GM21360 (cell line): ENCODE results near the gene SLC35F3.

ENCODE experiments used
- ATAC-seq: cut with Tn5 transposase; IDR thresholded peaks from one replicate; pipeline ENCODE4 v1.9.1; 2021; ENCODE audit warnings: mild to moderate bottlenecking, moderate library complexity; ENCODE audit not compliant: unreplicated experiment

SLC35F3 gene

DNA sequence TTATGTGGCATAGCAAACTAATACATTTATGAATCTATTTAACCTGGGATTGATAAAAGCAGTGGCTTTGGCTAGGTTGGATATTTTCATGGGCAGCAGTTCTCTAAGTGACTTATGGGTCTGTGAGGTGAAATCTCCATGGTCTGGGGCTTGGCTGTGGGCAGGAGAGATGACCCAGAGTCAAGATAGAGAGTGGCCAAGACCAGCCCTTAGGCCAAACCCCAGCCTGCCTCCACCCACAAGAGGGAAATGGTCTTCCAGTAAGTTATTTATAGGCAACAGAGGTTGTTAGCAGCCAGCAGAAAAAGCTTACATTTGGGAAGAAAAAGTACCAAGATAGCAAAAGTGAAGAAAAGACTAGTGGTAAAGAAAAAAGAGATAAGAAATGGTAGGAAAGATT, 61.4 kb downstream of the SLC35F3 start:
- ATAC-seq, result no peak

DNA sequence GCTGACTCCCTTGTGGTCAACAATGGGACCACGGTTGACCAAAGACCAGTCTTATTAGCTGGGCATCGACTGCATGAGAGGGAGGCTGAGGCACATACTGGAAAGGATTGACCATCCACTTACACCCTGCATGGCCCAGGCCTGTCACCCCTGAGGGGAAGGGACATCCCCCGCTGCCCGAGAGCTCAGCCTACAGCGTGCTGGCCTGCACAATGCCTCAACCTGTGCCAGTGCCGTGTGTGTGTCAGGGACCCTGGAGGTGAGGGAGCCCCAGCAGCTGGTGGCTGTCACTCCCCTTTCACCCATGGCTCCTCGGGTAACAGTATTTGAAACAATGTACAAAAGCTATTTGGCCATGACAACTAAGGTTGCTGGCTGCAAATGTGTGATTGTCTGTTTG, 67.3 kb downstream of the SLC35F3 start:
- no peak for ATAC-seq

DNA sequence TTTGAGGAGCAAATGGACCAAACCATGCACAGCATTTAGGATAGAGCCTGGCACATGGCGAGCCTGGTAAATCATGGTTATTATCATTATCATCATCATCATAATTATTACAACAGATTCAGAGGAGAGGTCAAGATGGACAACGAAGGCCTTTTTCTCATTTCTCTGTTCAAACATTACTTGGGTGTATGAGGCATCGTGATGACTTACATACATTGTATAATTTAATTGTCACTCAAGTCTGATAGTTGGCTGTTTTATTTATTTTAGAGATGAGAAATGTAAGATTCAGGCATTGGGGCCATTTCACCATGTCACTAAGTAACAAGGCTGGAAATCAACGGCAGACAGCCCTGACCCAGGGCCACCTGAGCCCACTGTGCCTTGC, 68.1 kb downstream of the SLC35F3 start:
- no peak for ATAC-seq

DNA sequence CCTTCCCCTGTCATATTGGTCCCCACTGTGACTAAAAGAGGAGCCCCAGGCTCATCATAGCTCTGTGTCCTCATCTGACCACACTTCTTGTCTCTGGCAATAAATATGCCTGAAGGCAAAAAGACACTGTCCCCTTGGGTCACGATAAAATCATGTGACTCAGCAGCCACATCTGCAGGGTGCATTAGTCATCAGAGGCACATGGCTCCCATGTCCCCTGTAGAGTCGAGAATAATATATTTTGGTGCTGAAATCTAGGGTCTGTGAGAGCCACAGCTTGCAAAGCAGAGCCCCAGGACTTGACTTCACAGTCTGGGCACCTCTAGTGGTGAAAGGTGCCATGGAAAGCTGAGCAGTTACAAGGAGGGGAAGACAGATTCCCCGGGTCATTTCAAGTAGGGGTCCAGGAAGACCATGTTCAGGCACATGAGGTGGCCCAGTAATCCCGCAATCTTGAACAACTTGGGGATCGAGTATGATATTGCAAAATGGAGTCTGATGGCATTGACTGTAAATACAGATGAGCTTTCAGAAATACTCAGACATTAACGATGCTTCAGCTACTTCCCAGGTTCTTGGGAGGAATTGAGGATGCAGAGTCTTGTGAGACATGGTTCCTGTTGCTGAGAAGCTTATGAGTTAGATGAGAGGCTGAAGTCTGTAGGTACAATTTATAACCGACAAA, 68.6 kb downstream of the SLC35F3 start:
- no peak for ATAC-seq

DNA sequence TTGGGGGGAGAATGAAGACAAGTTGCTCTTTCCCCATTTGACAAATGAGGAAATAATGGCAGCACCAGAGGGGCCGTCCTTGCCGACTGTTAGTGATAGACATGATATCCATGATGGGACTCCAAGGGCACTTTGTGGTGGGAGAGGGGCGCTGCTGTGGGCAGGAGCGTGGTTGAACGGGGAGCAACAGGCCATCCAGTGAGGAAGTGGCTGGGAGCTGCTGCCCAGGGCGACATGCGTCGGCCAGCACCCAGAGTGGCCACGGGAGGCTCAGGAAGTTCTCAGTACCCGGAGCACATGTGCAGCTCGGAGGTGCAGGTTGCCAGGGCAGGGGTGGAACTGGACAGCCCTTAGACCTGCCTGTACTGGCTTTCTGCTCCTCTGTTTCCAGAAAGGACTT, 71.0 kb downstream of the SLC35F3 start:
- no peak for ATAC-seq

DNA sequence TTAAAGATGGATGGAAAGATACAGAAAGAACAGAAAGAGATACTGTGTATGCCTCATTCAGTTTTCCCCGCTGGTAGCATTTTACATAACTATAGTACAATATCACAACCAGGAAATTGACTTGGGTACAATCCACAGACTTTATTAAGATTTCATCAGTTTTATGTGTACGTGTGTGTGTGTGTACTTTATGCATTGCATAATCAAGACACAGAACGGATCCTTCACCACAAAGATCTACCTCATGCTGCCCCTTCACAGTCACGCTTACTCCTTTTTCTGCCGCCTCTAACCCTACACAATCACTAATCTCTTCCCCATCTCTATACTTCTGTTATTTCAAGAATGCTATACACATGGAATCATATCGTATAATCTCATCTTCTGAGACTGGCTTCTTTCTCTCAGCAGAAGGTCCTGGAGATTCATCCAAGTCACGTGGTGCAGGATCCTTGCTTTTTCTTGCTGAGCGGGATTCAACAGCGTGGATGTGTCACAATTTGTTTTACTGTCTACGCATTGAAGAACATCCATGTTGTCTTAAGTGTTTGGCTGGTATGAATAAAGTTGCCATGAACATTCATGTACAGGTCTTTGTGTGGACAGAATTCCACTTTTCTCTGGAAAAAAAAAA, 76.7 kb downstream of the SLC35F3 start:
- ATAC-seq, result no peak

DNA sequence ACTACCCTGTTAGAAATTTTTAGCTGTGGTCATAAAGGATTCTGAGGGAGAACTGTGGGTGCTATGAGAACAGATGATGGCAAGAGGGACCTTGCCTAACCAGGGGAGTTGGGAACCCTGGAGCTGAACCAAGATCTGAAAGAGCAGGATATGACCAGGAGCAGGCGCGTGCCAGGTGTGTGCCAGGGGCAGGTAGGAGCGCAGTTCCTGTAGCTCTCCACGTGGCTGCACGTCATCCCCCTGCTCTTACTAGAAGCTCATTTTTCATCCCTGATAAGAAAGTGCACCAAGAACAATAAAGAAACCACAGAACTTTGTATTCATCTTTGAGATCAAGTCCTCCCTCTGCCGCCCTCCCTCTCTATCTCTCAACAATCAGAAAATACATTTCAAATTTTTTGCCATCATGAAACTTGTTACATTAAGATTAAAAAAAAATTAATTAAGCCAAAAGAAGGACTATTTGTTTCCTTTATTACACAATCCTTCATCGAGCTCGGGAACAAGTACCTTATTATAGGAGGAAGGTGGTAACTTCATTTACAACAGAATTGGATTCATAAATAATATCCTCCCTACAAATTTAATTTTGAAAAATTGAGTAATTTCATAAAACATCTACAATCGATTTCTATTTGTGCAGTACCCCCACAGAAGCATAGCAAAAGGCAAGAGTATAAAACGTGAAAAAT, 78.5 kb downstream of the SLC35F3 start:
- ATAC-seq, result no peak

DNA sequence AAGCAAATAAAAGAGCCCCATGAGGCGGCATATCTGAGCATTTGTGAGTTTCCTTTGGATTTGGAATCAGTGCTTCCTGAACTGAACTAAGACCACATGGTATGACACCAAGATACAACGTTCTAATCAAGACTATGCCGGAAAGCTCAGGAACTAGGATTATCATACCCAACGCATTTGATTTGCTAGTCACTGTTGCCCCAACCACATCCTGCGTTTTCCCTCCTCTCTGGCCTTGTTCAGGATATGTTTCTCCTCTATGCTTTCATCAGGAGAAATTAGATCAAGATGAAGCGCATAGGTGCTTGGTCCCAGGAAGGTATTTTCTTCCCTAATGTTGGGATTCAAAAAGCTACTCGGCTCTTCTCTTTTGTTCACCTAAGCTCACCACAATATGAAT, 79.3 kb downstream of the SLC35F3 start:
- no peak for ATAC-seq

DNA sequence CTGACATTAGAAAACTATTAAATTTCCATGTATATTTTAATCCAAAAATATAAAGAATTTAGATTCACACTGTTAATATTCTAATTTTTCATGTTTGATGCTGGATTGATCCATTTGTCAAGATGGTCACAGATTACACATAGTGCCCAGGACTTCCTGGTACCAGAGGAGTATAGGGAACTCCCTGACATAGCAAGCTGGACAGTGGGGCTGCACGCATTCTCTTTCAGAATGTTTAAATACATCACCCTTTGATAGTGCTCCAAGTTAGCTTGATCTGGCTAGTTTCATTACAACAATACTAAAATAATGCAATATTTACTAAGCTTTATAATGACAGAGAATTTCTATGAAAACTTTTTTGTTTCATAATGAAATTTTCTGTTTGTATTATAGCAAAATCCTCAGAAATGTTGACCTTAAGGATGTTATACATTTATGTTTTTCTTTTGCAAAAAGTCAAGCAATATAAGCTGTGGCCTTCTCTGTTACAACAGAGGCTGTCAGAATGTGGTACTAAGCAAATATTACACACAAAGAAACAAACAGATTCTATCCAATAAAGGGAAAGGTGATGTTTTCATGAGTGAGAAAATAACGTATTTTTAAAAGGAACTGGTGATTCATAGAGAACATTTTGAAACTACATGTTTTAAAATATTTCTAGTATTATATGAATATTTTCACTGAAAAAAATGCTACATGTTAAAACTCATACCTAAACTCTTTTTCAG, 84.7 kb downstream of the SLC35F3 start:
- ATAC-seq, result no peak

DNA sequence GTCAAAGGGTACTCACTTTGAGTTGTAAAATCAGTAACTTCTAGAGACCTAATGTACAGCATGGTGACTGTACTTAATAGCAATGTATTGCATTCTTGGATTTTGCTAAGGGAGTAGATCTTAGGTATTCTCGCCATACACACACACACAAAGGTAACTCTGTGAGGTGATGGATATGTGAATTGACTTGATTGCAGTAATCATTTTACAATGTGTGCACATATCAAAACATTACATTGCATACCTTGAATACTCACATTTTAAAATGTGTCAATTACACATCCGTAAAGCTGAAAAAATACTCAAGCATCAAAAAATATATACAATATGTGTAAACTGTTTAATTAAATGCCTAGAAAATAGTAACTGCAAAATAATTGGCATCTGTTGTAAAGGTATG, 86.0 kb downstream of the SLC35F3 start:
- no peak for ATAC-seq

DNA sequence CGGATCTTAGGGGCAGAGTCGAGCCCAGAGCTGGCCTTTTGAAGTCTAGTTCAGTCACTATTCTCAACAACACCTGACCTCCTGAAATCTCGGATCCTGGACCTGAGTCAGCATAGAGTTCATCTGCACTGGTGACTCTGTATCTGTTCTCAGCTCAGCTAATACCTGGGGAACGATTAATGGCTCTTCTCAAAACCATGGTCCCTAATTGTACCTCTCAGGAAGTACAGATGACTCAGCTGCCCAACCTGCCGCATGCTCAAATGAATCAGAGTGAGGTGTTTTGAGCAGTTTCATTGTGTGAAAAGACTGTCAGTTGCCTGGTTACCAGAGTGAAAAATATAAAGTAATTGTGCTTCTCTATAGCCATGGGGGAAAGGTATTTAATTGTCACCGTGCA, 89.2 kb downstream of the SLC35F3 start:
- ATAC-seq, result no peak

DNA sequence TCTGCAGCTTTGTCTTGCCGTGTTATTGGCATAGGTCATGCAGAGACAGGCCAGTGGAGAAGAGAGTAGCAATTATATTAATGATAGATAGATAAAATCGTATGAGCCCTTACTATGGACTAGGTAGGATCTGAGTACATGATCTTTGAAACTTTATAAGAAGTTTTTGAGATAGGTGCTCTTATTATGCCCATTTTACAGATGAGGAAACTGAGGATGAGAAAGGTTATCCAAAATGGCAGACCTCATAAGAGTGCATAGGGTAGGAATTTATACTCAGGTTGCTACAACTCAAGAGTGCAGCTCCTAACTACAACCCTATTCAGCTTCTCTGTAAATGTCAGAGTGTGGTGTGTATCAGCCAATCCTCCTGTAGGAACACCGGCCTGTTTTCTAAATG, 89.6 kb downstream of the SLC35F3 start:
- ATAC-seq, result no peak

DNA sequence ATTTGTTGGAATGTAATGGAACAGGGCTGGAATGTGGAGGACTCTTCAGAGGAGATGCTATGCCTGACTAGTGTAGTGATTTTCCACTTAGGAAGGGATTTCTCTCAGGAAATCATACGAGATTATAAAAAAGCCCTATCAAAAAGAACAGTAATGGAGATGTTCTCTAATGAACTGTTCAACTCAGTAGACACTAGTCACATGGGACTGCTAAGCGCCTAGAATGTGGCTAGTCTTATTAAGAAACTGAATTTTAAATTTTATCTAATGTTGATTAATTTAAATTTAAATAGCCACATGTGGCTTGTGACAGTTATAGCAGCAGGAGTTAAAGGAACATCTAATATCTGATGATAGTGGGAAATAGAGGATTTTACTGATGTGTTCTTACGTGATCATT, 94.0 kb downstream of the SLC35F3 start:
- ATAC-seq, result no peak

DNA sequence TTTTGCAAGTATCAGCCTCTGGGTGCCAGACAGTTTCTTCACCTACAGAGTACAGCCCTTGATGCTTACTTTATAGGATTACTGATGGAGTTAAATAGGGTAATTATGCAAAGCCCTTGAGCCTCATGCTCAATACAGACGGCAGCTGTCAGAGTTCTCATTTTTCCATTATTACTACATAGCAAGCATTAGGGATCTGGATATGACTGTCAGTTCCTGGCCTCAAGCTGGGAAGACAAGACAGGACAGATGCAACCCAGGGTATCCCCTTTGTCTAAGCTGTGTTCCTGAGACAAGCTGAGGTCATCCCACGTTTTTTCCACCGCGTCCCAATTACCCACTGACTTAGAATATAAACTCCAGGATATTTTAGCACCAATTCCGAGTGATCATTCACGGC, 94.4 kb downstream of the SLC35F3 start:
- no peak for ATAC-seq

DNA sequence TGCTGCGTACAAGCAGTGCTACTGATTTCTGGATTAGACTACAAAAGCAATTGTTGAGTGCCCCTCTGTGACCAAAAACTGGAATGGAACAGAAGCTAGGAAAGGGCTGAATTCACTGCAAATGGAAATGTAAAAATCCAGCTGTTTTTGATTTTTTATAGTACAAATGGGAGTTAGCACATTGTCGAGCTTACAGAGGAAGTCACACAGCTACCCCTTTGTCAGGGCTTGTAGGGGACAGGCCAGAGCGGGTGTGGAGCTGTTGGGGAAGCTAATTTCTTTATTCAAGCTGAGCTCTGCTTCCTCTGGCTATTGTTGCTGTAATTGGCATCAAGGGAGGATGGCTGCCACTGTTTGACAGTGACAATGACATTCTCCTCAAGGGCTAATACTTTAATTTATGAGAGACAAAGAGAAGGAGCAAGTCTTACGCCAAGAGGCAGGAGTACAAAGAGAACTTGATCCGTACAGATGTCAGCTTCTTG, 96.1 kb downstream of the SLC35F3 start:
- ATAC-seq, result no peak

DNA sequence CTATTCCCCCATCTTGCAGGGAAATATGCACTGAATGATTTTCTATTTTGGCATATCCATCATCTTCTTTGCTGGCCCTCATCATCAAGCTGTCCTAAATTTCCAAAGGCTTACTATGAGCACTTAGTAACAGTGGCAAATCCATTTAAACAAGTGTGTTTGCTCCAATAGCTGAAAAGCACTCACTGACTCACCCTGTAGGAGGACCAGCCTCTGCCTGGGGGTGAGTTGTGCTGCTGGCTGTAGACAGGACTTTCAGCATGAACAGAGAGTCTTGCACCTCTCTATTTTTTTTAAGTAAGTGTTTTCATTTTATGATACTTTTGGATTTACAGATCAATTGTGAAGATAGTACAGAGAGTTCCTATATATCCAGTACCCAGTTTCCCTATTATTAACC, 97.3 kb downstream of the SLC35F3 start:
- ATAC-seq, result no peak

DNA sequence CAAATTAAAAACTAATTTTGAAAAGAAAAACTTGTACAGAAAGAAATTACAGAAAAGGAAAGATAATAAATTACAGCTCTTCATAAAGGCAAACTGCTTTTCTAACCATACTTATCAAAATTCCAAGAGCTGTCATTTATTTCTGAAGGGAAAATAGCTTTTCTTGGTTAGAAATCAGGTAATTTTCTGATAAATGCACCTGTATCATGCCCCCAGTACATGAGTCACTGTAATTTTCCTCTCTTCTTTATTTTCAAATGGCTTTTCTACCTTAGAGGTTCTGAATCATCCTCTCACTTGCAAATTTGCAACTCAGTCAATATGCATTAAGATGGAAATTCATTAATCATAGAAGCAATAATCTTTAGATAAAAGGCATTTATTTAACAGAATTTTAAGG, 100.1 kb downstream of the SLC35F3 start:
- no peak for ATAC-seq

DNA sequence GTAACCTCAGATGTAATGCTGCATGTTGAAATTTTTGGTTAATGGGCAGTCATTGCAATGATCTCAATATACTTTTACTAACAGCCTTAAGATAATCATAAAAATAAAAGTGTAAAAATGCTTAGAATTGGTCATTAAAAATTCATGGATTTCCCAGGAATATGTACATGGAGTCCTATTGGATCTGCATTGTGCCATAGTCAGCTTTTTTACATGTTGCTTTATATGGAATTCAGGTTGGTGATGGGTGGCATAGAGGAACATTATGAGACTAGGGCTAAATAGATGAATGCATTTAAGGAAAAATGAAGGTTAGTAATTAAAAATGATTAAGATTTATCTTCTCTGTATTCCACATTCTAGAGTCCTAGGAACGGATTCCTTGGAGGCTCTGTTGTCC, 103.2 kb downstream of the SLC35F3 start:
- no peak for ATAC-seq

DNA sequence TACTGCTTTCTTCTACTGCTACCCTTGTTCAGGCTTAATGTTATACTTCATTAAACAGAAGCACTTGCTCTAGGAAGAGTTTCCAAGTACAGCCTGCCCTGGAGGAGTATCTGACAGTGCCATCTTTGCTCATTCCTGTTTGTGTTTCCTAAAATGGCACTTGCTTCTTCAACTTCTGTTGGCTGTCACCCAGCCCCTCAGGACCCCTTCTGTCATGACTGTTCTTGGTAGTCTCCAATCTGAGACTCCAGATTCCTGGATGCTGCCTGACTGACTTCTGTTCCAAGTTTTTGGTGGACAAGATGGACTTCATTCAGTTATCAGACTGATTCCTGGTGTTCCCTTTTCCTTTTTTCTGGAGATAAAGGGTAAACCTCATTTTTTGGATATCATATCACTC, 104.1 kb downstream of the SLC35F3 start:
- ATAC-seq, result no peak

DNA sequence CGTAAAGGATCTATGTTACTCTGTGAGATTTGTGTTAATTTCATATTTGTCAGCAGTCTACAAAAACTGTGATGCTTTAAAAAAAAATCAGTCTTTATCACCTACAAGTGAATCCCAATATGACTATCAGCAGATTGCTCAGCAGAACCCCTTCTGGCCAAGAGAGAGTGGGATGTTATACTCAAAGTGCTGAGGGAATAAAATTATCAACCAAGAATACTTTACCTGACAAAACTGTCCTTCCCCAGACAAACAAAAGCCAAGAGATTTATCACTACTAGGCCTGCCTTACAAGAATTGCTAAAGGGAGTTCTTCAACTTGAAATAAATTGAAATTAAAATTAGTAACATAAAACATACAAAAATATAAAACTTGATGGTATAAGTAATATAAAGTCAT, 105.2 kb downstream of the SLC35F3 start:
- no peak for ATAC-seq

DNA sequence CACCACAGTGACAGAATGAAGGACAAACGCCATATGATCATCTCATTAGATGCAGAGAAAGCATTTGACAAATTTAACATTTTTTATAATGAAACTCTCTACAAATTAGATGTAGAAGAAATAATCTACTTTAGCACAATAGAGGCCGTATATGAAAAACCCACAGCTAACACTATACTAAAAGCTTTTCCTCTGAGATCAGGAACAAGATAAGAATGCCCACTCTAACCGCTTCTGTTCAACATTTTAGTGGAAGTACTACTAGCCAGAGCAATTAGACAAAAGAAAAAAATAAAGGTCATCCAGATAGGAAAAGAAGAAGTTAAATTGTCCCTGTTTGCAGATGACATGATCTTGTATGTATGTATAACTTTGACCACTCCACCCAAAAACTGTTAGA, 109.7 kb downstream of the SLC35F3 start:
- ATAC-seq, result no peak

DNA sequence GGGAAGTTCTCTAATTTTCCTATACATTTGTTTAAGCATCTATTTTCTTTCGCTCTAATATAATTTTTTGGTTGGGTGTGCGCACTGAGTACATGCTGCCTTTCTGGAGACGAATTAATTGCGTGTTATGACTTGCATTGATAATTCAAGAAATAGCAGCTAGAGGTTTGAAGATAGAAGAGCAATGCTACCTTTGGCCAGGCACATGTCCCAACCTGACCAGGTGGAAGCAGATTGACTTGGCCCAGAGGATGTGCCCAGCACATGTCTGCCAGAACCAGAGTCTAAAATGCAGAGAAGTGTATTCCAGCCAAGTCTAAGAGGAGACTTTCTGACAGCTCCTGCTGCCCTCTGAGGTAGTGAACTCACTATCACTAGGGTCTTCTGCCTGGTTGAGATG, 114.3 kb downstream of the SLC35F3 start:
- no peak for ATAC-seq
